Gastroesophageal sphincter (tissue), 4 donors: Measurements from ENCODE around the gene SNAPC1. TPM values are rescaled to one million over a fixed set of nuclear protein-coding genes. Genes with fewer than 3 reads are reported as not detected.

Experiments
- ATAC-seq: fragments of 150-250 bp; one replicate; pipeline ENCODE4 v1.9.1; 2016; ENCODE audit warnings: mild to moderate bottlenecking, moderate library complexity
- H3K27ac ChIP-seq, 4 donors: fragments of 200-600 bp; sonication (generic) in 3 of 4; 1 replicate in 3 of 4; 2 replicates in 1 of 4; pipeline ENCODE4 v1.5.1; 2016 to 2019
- H3K27me3 ChIP-seq: fragments of 200-600 bp; sonication (generic); one replicate; pipeline ENCODE4 v1.5.1; 2019
- H3K36me3 ChIP-seq, 2 donors: fragments of 200-600 bp; sonication (generic); one replicate each; pipeline ENCODE4 v1.5.1; 2019; ENCODE audit warnings: control low read depth in 1 of 2
- H3K4me1 ChIP-seq, 3 donors: fragments of 200-600 bp; sonication (generic); 1 replicate in 2 of 3; 2 replicates in 1 of 3; pipeline ENCODE4 v1.5.1; 2016 to 2019; ENCODE audit warnings: control low read depth in 2 of 3
- H3K4me3 ChIP-seq, 2 donors: fragments of 200-600 bp; sonication (generic); one replicate each; pipeline ENCODE4 v1.5.1; 2019; ENCODE audit warnings: mild to moderate bottlenecking in 1 of 2, moderate library complexity in 1 of 2
- H3K9me3 ChIP-seq, 3 donors: fragments of 200-600 bp; sonication (generic); one replicate each; pipeline ENCODE4 v1.5.1; 2017 to 2019; ENCODE audit warnings: control low read depth in 2 of 3
- CTCF ChIP-seq, 4 experiments: fragments of 200-600 bp in 2 of 4; fragments of 450-650 bp in 2 of 4; sonication (generic) in 1 of 4; IDR thresholded peaks; one replicate each; pipeline ENCODE4 v1.5.1; 2017 to 2019; ENCODE audit warnings: antibody characterized with exemption in 4 of 4, mild to moderate bottlenecking in 2 of 4, moderate library complexity in 2 of 4
- EP300 ChIP-seq: sonication (generic); formaldehyde crosslinking; IDR thresholded peaks from one replicate; pipeline ENCODE4 v1.6.1; 2017; ENCODE audit warnings: antibody characterized with exemption, mild to moderate bottlenecking
- POLR2A ChIP-seq, 2 donors: fragments of 450-650 bp; IDR thresholded peaks; one replicate each; pipeline ENCODE4 v1.6.1; 2017; ENCODE audit warnings: antibody characterized with exemption in 2 of 2, mild to moderate bottlenecking in 2 of 2, moderate library complexity in 1 of 2
- POLR2AphosphoS5 ChIP-seq: sonication (generic); formaldehyde crosslinking; IDR thresholded peaks from one replicate; pipeline ENCODE4 v1.6.1; 2017; ENCODE audit warnings: antibody characterized with exemption
- WGBS, 2 donors: methylation state at CpG; one replicate each; pipeline ENCODE4 v1.1.5; 2018; ENCODE audit warnings: low coverage in 1 of 2; 5-methylcytosine and 5-hydroxymethylcytosine counted together
- total RNA-seq, 4 donors: library from RNA; depleted of rRNA; stranded (reverse); fragments of >200 nt; gene quantifications; one replicate each; pipeline ENCODE4 v1.1.0, GENCODE V29; 2016

Gene SNAPC1
- total RNA-seq, 4 donors from 2014 or later, result 5.4 to 8.7 (median 6.7) TPM

GRCh38 chr14:61797309-61797708 lies 35.1 kb downstream of the SNAPC1 start:
- peaks cover 0 to 28% of the 10 kb centered on the region in 2 donors for H3K36me3 ChIP-seq
- H3K27ac ChIP-seq, result no peak overlapping the region
- no peak for ATAC-seq
- 93% methylated on average over 4 of the region's 5 CpGs; no CpG with 5 or more reads in 1 of the 2 donors for WGBS, 2 donors
- no peak overlapping the region for H3K4me3 ChIP-seq
- H3K9me3 ChIP-seq, result no peaks in the 10 kb centered on the region
- TF ChIP-seq POLR2A (IDR thresholded peaks at IDR 0.05) (no peak), EP300 (no peak), POLR2AphosphoS5 (no peak), CTCF (IDR thresholded peaks at IDR 0.05) (no peak)
- H3K4me1 ChIP-seq, result no peaks in the 10 kb centered on the region
- H3K27me3 ChIP-seq, result no peaks in the 10 kb centered on the region

- H3K36me3 ChIP-seq, result peaks cover 0 to 5% of the 10 kb centered on the region in 2 donors
- H3K27me3 ChIP-seq, result no peaks in the 10 kb centered on the region
- H3K4me1 ChIP-seq, result no peaks in the 10 kb centered on the region
- H3K9me3 ChIP-seq, result no peaks in the 10 kb centered on the region
- H3K4me3 ChIP-seq, result no peak overlapping the region
- ATAC-seq, result no peak
- no peak overlapping the region for H3K27ac ChIP-seq
- WGBS, 2 donors, result 100% methylated on average over 1 to 2 of the region's 2 CpGs
- TF ChIP-seq EP300 (no peak), POLR2AphosphoS5 (no peak), POLR2A (IDR thresholded peaks at IDR 0.05) (no peak)
Observed at GRCh38 chr14:61802010-61802568, 39.9 kb downstream of the SNAPC1 start.

GRCh38 chr14:61803755-61804154 lies 41.5 kb downstream of the SNAPC1 start:
- H3K36me3 ChIP-seq, result peaks cover 0 to 5% of the 10 kb centered on the region in 2 donors
- no peak for ATAC-seq
- TF ChIP-seq POLR2A (IDR thresholded peaks at IDR 0.05), result no peak
- TF ChIP-seq POLR2AphosphoS5, result no peak
- no peak for TF ChIP-seq CTCF (IDR thresholded peaks at IDR 0.05)
- TF ChIP-seq EP300, result no peak
- no peak overlapping the region for H3K4me3 ChIP-seq
- 48 to 72% methylated on average over 2 of the region's 2 CpGs for WGBS, 2 donors
- H3K9me3 ChIP-seq, result no peaks in the 10 kb centered on the region
- no peaks in the 10 kb centered on the region for H3K27me3 ChIP-seq
- H3K27ac ChIP-seq, result no peak overlapping the region
- H3K4me1 ChIP-seq, result no peaks in the 10 kb centered on the region

GRCh38 chr14:61805451-61805850 lies 43.2 kb downstream of the SNAPC1 start:
- H3K4me3 ChIP-seq, result no peak overlapping the region
- TF ChIP-seq POLR2AphosphoS5 (no peak), CTCF (IDR thresholded peaks at IDR 0.05) (no peak), EP300 (no peak), POLR2A (IDR thresholded peaks at IDR 0.05) (no peak)
- WGBS, 2 donors, result 92 to 100% methylated on average over 2 to 4 of the region's 4 CpGs
- no peaks in the 10 kb centered on the region for H3K36me3 ChIP-seq
- no peak overlapping the region for H3K27ac ChIP-seq
- H3K27me3 ChIP-seq, result no peaks in the 10 kb centered on the region
- no peak for ATAC-seq
- no peaks in the 10 kb centered on the region for H3K9me3 ChIP-seq
- H3K4me1 ChIP-seq, result no peaks in the 10 kb centered on the region

- ATAC-seq, result no peak
- peaks cover 36% of the 10 kb centered on the region for H3K27me3 ChIP-seq
- TF ChIP-seq POLR2AphosphoS5 (no peak), EP300 (no peak), POLR2A (IDR thresholded peaks at IDR 0.05) (no peak), CTCF (IDR thresholded peaks at IDR 0.05) (no peak)
- no peak overlapping the region for H3K27ac ChIP-seq
- peaks cover 0 to 5% (median 0%) of the 10 kb centered on the region in 3 donors for H3K9me3 ChIP-seq
- H3K4me1 ChIP-seq, result peaks cover 0 to 9% (median 6%) of the 10 kb centered on the region in 3 donors
- H3K4me3 ChIP-seq, result peak overlapping the region in 1 of 2 donors; percentile 57
- H3K36me3 ChIP-seq, result no peaks in the 10 kb centered on the region
- 65 to 96% methylated on average over 6 to 8 of the region's 15 CpGs for WGBS, 2 donors
Observed at GRCh38 chr14:61811882-61812346, 49.7 kb downstream of the SNAPC1 start.
